ES-I3 (cell line): Measurements from ENCODE around the gene LIN7C.
"Not testable (repeated sequence)": the region's sequence is repeated elsewhere in the genome, so short reads cannot be mapped to it uniquely, and the experiment has no call there.

ENCODE experiments used
- H3K36me3 ChIP-seq: 2 replicates; pipeline ENCODE4 v1.6.1; 2013; ENCODE audit warnings: mild to moderate bottlenecking, low read length, control low read depth, moderate library complexity; ENCODE audit not compliant: insufficient read depth
- H3K4me1 ChIP-seq: 2 replicates; pipeline ENCODE4 v1.6.1; 2013; ENCODE audit warnings: mild to moderate bottlenecking, control low read depth, low read length; ENCODE audit not compliant: insufficient read depth
- H3K9ac ChIP-seq: 2 replicates; pipeline ENCODE4 v1.6.1; 2013; ENCODE audit warnings: low read depth, mild to moderate bottlenecking, low read length, moderate library complexity
- H3K9me3 ChIP-seq: 2 replicates; pipeline ENCODE4 v1.6.1; 2013; ENCODE audit warnings: mild to moderate bottlenecking, low read length, moderate library complexity; ENCODE audit not compliant: control insufficient read depth, insufficient read depth

Gene LIN7C

GRCh38 chr11:27524155-27524554, 17.6 kb upstream of the LIN7C start:
- no peaks in the 10 kb centered on the region for H3K9me3 ChIP-seq

GRCh38 chr11:27520226-27520625, 13.7 kb upstream of the LIN7C start:
- H3K9ac ChIP-seq: no peak overlapping the region
- no peaks in the 10 kb centered on the region for H3K36me3 ChIP-seq
- H3K4me1 ChIP-seq: no peaks in the 10 kb centered on the region
- no peaks in the 10 kb centered on the region for H3K9me3 ChIP-seq

More at GRCh38 chr11:27524155-27524554, 17.6 kb upstream of the LIN7C start:
- no peaks in the 10 kb centered on the region for H3K4me1 ChIP-seq
- no peaks in the 10 kb centered on the region for H3K36me3 ChIP-seq
- H3K9ac ChIP-seq: no peak overlapping the region

GRCh38 chr11:27518518-27518917, 11.9 kb upstream of the LIN7C start:
- no peaks in the 10 kb centered on the region for H3K36me3 ChIP-seq
- H3K9ac ChIP-seq: no peak overlapping the region
- no peaks in the 10 kb centered on the region for H3K9me3 ChIP-seq
- no peaks in the 10 kb centered on the region for H3K4me1 ChIP-seq

GRCh38 chr11:27517490-27517889, 10.9 kb upstream of the LIN7C start:
- not testable (repeated sequence) for H3K9ac ChIP-seq, H3K4me1 ChIP-seq, H3K9me3 ChIP-seq

GRCh38 chr11:27514558-27514957, 8.0 kb upstream of the LIN7C start:
- no peaks in the 10 kb centered on the region for H3K9me3 ChIP-seq

More at GRCh38 chr11:27517490-27517889, 10.9 kb upstream of the LIN7C start:
- H3K36me3 ChIP-seq: not testable (repeated sequence)

GRCh38 chr11:27514076-27514475, 7.5 kb upstream of the LIN7C start:
- Histone ChIP-seq H3K9me3 (no peaks in the 10 kb centered on the region), H3K9ac (no peak overlapping the region), H3K4me1 (no peaks in the 10 kb centered on the region), H3K36me3 (no peaks in the 10 kb centered on the region)

More at GRCh38 chr11:27514558-27514957, 8.0 kb upstream of the LIN7C start:
- H3K9ac ChIP-seq: no peak overlapping the region
- H3K4me1 ChIP-seq: no peaks in the 10 kb centered on the region
- no peaks in the 10 kb centered on the region for H3K36me3 ChIP-seq

GRCh38 chr11:27513389-27513788, 6.8 kb upstream of the LIN7C start:
- H3K4me1 ChIP-seq: no peaks in the 10 kb centered on the region
- H3K9me3 ChIP-seq: no peaks in the 10 kb centered on the region
- H3K9ac ChIP-seq: no peak overlapping the region
- no peaks in the 10 kb centered on the region for H3K36me3 ChIP-seq

- no peaks in the 10 kb centered on the region for H3K4me1 ChIP-seq
- no peaks in the 10 kb centered on the region for H3K36me3 ChIP-seq
- no peak overlapping the region for H3K9ac ChIP-seq
- no peaks in the 10 kb centered on the region for H3K9me3 ChIP-seq
Observed at GRCh38 chr11:27512238-27512637, 5.7 kb upstream of the LIN7C start.

GRCh38 chr11:27509908-27510307, 3.3 kb upstream of the LIN7C start:
- H3K36me3 ChIP-seq: no peaks in the 10 kb centered on the region
- H3K9me3 ChIP-seq: no peaks in the 10 kb centered on the region
- H3K9ac ChIP-seq: no peak overlapping the region
- H3K4me1 ChIP-seq: no peaks in the 10 kb centered on the region; the same call in 1 of the 2 replicates

- Histone ChIP-seq H3K9ac (peak overlapping the region; percentile 95; the same call in 1 of the 2 replicates), H3K36me3 (no peaks in the 10 kb centered on the region), H3K4me1 (no peaks in the 10 kb centered on the region; the same call in 1 of the 2 replicates), H3K9me3 (no peaks in the 10 kb centered on the region)
Observed at GRCh38 chr11:27507557-27508322, 1.2 kb upstream of the LIN7C start.

GRCh38 chr11:27505781-27506180, 788 bp downstream of the LIN7C start:
- H3K36me3 ChIP-seq: no peaks in the 10 kb centered on the region
- H3K9ac ChIP-seq: peak overlapping the region; percentile 95
- no peaks in the 10 kb centered on the region; the same call in 1 of the 2 replicates for H3K4me1 ChIP-seq
- no peaks in the 10 kb centered on the region for H3K9me3 ChIP-seq

- no peaks in the 10 kb centered on the region for H3K9me3 ChIP-seq
- no peaks in the 10 kb centered on the region for H3K36me3 ChIP-seq
- no peak overlapping the region for H3K9ac ChIP-seq
- H3K4me1 ChIP-seq: no peaks in the 10 kb centered on the region; the same call in 1 of the 2 replicates
Observed at GRCh38 chr11:27504205-27504604, 2.4 kb downstream of the LIN7C start.

- Histone ChIP-seq H3K36me3 (peaks cover 5% of the 10 kb centered on the region; the same call in 1 of the 2 replicates), H3K9me3 (no peaks in the 10 kb centered on the region), H3K4me1 (no peaks in the 10 kb centered on the region; the same call in 1 of the 2 replicates), H3K9ac (no peak overlapping the region)
Observed at GRCh38 chr11:27501100-27501499, 5.5 kb downstream of the LIN7C start.

- no peaks in the 10 kb centered on the region for H3K9me3 ChIP-seq
- no peaks in the 10 kb centered on the region for H3K4me1 ChIP-seq
- no peak overlapping the region for H3K9ac ChIP-seq
- peaks cover 5% of the 10 kb centered on the region; the same call in 1 of the 2 replicates for H3K36me3 ChIP-seq
Observed at GRCh38 chr11:27497911-27498310, 8.7 kb downstream of the LIN7C start.

- no peaks in the 10 kb centered on the region for H3K9me3 ChIP-seq
- peaks cover 5% of the 10 kb centered on the region; the same call in 1 of the 2 replicates for H3K36me3 ChIP-seq
- no peak overlapping the region for H3K9ac ChIP-seq
- H3K4me1 ChIP-seq: no peaks in the 10 kb centered on the region
Observed at GRCh38 chr11:27497284-27497866, 9.2 kb downstream of the LIN7C start.
